GM12878 (cell line): ENCODE data around the gene BTNL8. TPM values are rescaled to one million over a fixed set of nuclear protein-coding genes. Genes with fewer than 3 reads are reported as not detected.

Experiments
- ATAC-seq: fragments of 200-7000 bp; cut with Tn5 transposase; 3 replicates; pipeline ENCODE4 v1.9.1; 2020; ENCODE audit warnings: mild to moderate bottlenecking, moderate library complexity
- BruUV-seq: library from RNA; stranded (reverse); fragments of 400-500 nt; replicated peaks from 2 replicates; lab custom pipeline; 2021; lab: Mats Ljungman, UMichigan
- CTCF ChIA-PET: fragments of 300-600 bp; sonication (Branson Sonifier 250); formaldehyde crosslinking; extraction: SDS; loops from one replicate; lab custom pipeline; 2021; ENCODE audit warnings: inconsistent platforms; lab: Yijun Ruan, JAX
- POLR2A ChIA-PET: fragments of 350-600 bp; formaldehyde crosslinking; extraction: SDS; loops from one replicate; lab custom pipeline; 2021; ENCODE audit warnings: inconsistent platforms; lab: Charles Lee
- RAD21 ChIA-PET: fragments of 300-600 bp; sonication (Branson Sonifier 250); formaldehyde crosslinking; loops from one replicate; lab custom pipeline; 2023; ENCODE audit warnings: antibody characterized with exemption; ENCODE audit not compliant: unreplicated experiment; lab: Charles Lee
- SMC1A ChIA-PET: fragments of 300-600 bp; sonication (Branson Sonifier 250); formaldehyde crosslinking; loops from one replicate; lab custom pipeline; 2023; ENCODE audit not compliant: unreplicated experiment, uncharacterized antibody; lab: Charles Lee
- DNase-seq: peaks from one replicate; pipeline ENCODE4 v3.0.0-alpha.2; 2011; ENCODE audit warnings: low read depth, low spot score
- FAIRE-seq: peaks from 3 replicates; lab custom pipeline; 2011; peaks lifted over from hg19 to GRCh38; lab: Jason Lieb, UNC
- H2AFZ ChIP-seq: 2 replicates; pipeline ENCODE4 v1.6.0; 2011; ENCODE audit warnings: low read depth, low read length, control low read depth; ENCODE audit not compliant: control insufficient read depth
- H3K27ac ChIP-seq: 2 replicates; pipeline ENCODE4 v1.5.1; 2011; ENCODE audit warnings: control low read depth; ENCODE audit not compliant: control insufficient read depth, insufficient read depth
- H3K27me3 ChIP-seq, 2 experiments: replicated peaks in 1 of 2; 2 replicates each; pipeline versions ENCODE4 v1.6.0 to v1.6.1; 2011; ENCODE audit warnings: low read length in 1 of 2; ENCODE audit not compliant: control insufficient read depth in 2 of 2, insufficient read depth in 2 of 2
- H3K36me3 ChIP-seq, 2 experiments: 2 replicates each; pipeline ENCODE4 v1.5.1; 2011; ENCODE audit warnings: low read length in 1 of 2; ENCODE audit not compliant: control insufficient read depth in 2 of 2, insufficient read depth in 2 of 2
- H3K4me1 ChIP-seq: 2 replicates; pipeline ENCODE4 v1.6.1; 2011; ENCODE audit warnings: mild to moderate bottlenecking, low read length, moderate library complexity, mixed read lengths; ENCODE audit not compliant: control insufficient read depth, insufficient read depth
- H3K4me2 ChIP-seq: 2 replicates; pipeline ENCODE4 v1.6.0; 2011; ENCODE audit warnings: control low read depth; ENCODE audit not compliant: control insufficient read depth, insufficient read depth
- H3K4me3 ChIP-seq: fragments of 200-600 bp; sonication (generic); 2 replicates; pipeline ENCODE4 v1.5.1; 2016
- H3K79me2 ChIP-seq: 2 replicates; pipeline ENCODE4 v1.6.0; 2011; ENCODE audit warnings: low read length; ENCODE audit not compliant: control insufficient read depth, insufficient read depth
- H3K9ac ChIP-seq: 2 replicates; pipeline ENCODE4 v1.8.0; 2011; ENCODE audit warnings: low read length, control low read depth, mixed read lengths; ENCODE audit not compliant: control insufficient read depth, insufficient read depth
- H3K9me3 ChIP-seq: replicated peaks from 3 replicates; pipeline ENCODE4 v1.5.1; 2011; ENCODE audit warnings: mild to moderate bottlenecking, low read length; ENCODE audit not compliant: control insufficient read depth, insufficient read depth
- H4K20me1 ChIP-seq: 2 replicates; pipeline ENCODE4 v1.6.0; 2011; ENCODE audit not compliant: control insufficient read depth, insufficient read depth
- E2F8 ChIP-seq: fragments of 450-650 bp; IDR thresholded peaks from 2 replicates; pipeline ENCODE4 v1.6.1; 2018; ENCODE audit warnings: mild to moderate bottlenecking, low read depth, moderate library complexity; ENCODE audit not compliant: partially characterized antibody
- MEF2B ChIP-seq: fragments of 450-650 bp; IDR thresholded peaks from 2 replicates; pipeline ENCODE4 v1.6.1; 2018; ENCODE audit warnings: mild to moderate bottlenecking, moderate library complexity; ENCODE audit not compliant: partially characterized antibody, poor library complexity, severe bottlenecking
- MYB ChIP-seq: fragments of 150-350 bp; IDR thresholded peaks from 2 replicates; pipeline ENCODE4 v1.6.1; 2014; ENCODE audit warnings: mild to moderate bottlenecking, low read depth, low read length, borderline replicate concordance
- NR2C1 ChIP-seq: fragments of 450-650 bp; IDR thresholded peaks from 2 replicates; pipeline ENCODE4 v1.6.1; 2017; ENCODE audit warnings: antibody characterized with exemption, mild to moderate bottlenecking, moderate library complexity
- PAX5 ChIP-seq: IDR thresholded peaks from 2 replicates; pipeline ENCODE4 v1.6.1; 2011; ENCODE audit warnings: low read depth, low read length, borderline replicate concordance
- PML ChIP-seq: IDR thresholded peaks from 2 replicates; pipeline ENCODE4 v1.6.1; 2012; ENCODE audit warnings: low read length, inconsistent platforms
- RAD21 ChIP-seq: IDR thresholded peaks from 2 replicates; pipeline ENCODE4 v1.6.1; 2011; ENCODE audit warnings: mild to moderate bottlenecking, low read depth, low read length, moderate library complexity; ENCODE audit not compliant: insufficient read depth
- SMC3 ChIP-seq: IDR thresholded peaks from 2 replicates; pipeline ENCODE4 v1.6.1; 2011; ENCODE audit warnings: low read length, improper control_type of control experiment, borderline replicate concordance
- TCF12 ChIP-seq: IDR thresholded peaks from 2 replicates; pipeline ENCODE4 v1.6.1; 2011; ENCODE audit warnings: low read depth, mild to moderate bottlenecking, low read length
- YY1 ChIP-seq: IDR thresholded peaks from 2 replicates; pipeline ENCODE4 v1.6.1; 2011; ENCODE audit warnings: low read depth, mild to moderate bottlenecking, low read length
- ZNF24 ChIP-seq: fragments of 450-650 bp; IDR thresholded peaks from 2 replicates; pipeline ENCODE4 v1.6.1; 2017; ENCODE audit warnings: antibody characterized with exemption, mild to moderate bottlenecking
- ZNF622 ChIP-seq: fragments of 450-650 bp; IDR thresholded peaks from 2 replicates; pipeline ENCODE4 v1.6.1; 2017; ENCODE audit warnings: mild to moderate bottlenecking, inconsistent platforms
- WGBS: methylation state at CpG from one replicate; pipeline ENCODE4 v1.1.6; 2016; ENCODE audit warnings: low lambda C conversion rate; ENCODE audit not compliant: insufficient replicate concordance, insufficient coverage; ENCODE audit errors: missing lambda C conversion rate; 5-methylcytosine and 5-hydroxymethylcytosine counted together
- in situ Hi-C: fragments of 300-500 bp; cut with MboI; formaldehyde crosslinking; loops from 9 replicates; pipeline ENCODE4 v1.14.3; 2018; ENCODE audit warnings: mixed read lengths
- intact Hi-C: fragments of 100-400 bp; cut with micrococcal nuclease; formaldehyde crosslinking; loops from one replicate; pipeline ENCODE4 v1.14.2; 2022; ENCODE audit not compliant: unreplicated experiment
- polyA plus RNA-seq, 11 experiments: library from polyadenylated mRNA; depleted of rRNA in 4 of 11; unstranded in 6 of 11; stranded (reverse) in 5 of 11; fragments of >200 nt; fragmentation: Nextera tagmentation in 4 of 11; fragmentation: Illumina TruSeq in 1 of 11; extraction: Ambion mirVana in 4 of 11; extraction: Trizol in 1 of 11; gene quantifications; 1 replicate in 1 of 11; 2 replicates in 10 of 11; pipeline versions ENCODE4 v1.2.1 to v1.2.3, GENCODE V29; 2011 to 2016; ENCODE audit warnings: inconsistent platforms in 2 of 11, missing spikeins in 2 of 11, low read depth in 1 of 11
- total RNA-seq, 4 experiments: library from RNA; depleted of rRNA in 3 of 4; stranded (reverse); fragments of >200 nt in 3 of 4; fragmentation: Illumina TruSeq in 1 of 4; extraction: Trizol in 1 of 4; gene quantifications; 2 replicates each; pipeline versions ENCODE4 v1.2.1 to v1.2.3, GENCODE V29; 2013 to 2021
- TF ChIP-seq, protein P1 (sequence below): fragments of 450-650 bp; IDR thresholded peaks from 2 replicates; pipeline ENCODE4 v1.6.1; 2017; ENCODE audit warnings: low read depth, mild to moderate bottlenecking, moderate library complexity
- TF ChIP-seq, protein P2 (sequence below): fragments of 450-650 bp; IDR thresholded peaks from 2 replicates; pipeline ENCODE4 v1.6.1; 2017; ENCODE audit warnings: antibody characterized with exemption, mild to moderate bottlenecking, moderate library complexity

BTNL8 gene
- total and polyA plus RNA-seq, 10 of the 15 experiments (the other 5 are each of a cell fraction or from before 2014, with no cell fraction given): 0.13 to 3.4 (median 0.26) TPM; not detected in 2

DNA sequence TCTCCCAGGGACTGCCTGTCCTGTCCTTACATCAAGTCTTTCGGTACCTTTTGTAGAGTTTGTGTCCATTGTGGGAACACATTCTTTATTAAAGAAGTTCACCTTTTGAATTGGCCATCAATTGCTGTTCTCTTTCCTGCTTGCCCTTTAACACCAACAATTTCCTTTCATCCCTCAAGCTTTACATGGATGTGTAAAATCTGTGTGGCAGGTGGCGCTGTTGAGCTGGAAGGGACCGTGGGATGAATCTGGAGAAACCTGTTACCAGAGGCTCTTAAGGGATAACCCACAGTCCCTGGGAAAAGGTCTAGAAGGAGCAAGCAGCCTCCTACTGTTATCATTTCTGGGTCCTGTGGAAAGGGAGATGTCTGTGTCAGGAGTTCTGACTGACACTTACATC is 30.0 kb upstream of the BTNL8 start:
- SMC1A ChIA-PET: interaction anchor here (0.6 to 3.0 kb wide), 24 partner anchors 10 to 304 kb away, joined by 3 to 17 read pairs (median 5); no protein-coding TSS in a partner anchor
- RAD21 ChIA-PET: interaction anchor here (0.8 to 3.0 kb wide), 21 partner anchors 8 to 316 kb away, joined by 3 to 16 read pairs (median 4); no protein-coding TSS in a partner anchor
- Histone ChIP-seq H3K4me2 (no peak overlapping the region), H3K79me2 (no peaks in the 10 kb centered on the region), H4K20me1 (no peaks in the 10 kb centered on the region), H3K4me3 (no peak overlapping the region), H3K36me3 (no peaks in the 10 kb centered on the region), H3K27me3 (no peaks in the 10 kb centered on the region), H2AFZ (peak overlapping the region; percentile 43), H3K4me1 (peaks cover 17% of the 10 kb centered on the region), H3K9ac (no peak overlapping the region), H3K27ac (peak overlapping the region; percentile 32; the same call in 1 of the 2 replicates), H3K9me3 (no peaks in the 10 kb centered on the region)
- no TSS peak for BruUV-seq
- 0% methylated on average over 3 of the region's 3 CpGs for WGBS
- CTCF ChIA-PET: interaction anchor here (0.8 to 4.9 kb wide), 24 partner anchors 20 to 316 kb away, joined by 3 to 50 read pairs (median 4); no protein-coding TSS in a partner anchor
- peak; percentile 80 for ATAC-seq
- intact Hi-C loops (loop anchor here (2.0 to 10.0 kb wide), 4 partner anchors 84 to 290 kb away; no protein-coding TSS in a partner anchor), in situ Hi-C loops (no loop called here)
- peak; percentile 61 for DNase-seq
- POLR2A ChIA-PET: interaction anchor here (0.6 to 1.6 kb wide), 5 partner anchors 47 to 304 kb away, joined by 3 to 4 read pairs (median 3); no protein-coding TSS in a partner anchor
- FAIRE-seq: peak; percentile 83
- TF ChIP-seq E2F8: no peak
- no peak for TF ChIP-seq MEF2B
- TF ChIP-seq ZNF24: no peak
- TF ChIP-seq NR2C1: no peak
- no peak for TF ChIP-seq PAX5
- peak; percentile 83 for TF ChIP-seq SMC3
- TF ChIP-seq, protein P1, sequence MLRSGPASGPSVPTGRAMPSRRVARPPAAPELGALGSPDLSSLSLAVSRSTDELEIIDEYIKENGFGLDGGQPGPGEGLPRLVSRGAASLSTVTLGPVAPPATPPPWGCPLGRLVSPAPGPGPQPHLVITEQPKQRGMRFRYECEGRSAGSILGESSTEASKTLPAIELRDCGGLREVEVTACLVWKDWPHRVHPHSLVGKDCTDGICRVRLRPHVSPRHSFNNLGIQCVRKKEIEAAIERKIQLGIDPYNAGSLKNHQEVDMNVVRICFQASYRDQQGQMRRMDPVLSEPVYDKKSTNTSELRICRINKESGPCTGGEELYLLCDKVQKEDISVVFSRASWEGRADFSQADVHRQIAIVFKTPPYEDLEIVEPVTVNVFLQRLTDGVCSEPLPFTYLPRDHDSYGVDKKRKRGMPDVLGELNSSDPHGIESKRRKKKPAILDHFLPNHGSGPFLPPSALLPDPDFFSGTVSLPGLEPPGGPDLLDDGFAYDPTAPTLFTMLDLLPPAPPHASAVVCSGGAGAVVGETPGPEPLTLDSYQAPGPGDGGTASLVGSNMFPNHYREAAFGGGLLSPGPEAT: 0 out of 2 replicates have a peak, but pooled peaks have one; percentile 36
- TF ChIP-seq ZNF622: no peak
- no peak for TF ChIP-seq MYB
- no peak for TF ChIP-seq PML
- TF ChIP-seq, protein P2, sequence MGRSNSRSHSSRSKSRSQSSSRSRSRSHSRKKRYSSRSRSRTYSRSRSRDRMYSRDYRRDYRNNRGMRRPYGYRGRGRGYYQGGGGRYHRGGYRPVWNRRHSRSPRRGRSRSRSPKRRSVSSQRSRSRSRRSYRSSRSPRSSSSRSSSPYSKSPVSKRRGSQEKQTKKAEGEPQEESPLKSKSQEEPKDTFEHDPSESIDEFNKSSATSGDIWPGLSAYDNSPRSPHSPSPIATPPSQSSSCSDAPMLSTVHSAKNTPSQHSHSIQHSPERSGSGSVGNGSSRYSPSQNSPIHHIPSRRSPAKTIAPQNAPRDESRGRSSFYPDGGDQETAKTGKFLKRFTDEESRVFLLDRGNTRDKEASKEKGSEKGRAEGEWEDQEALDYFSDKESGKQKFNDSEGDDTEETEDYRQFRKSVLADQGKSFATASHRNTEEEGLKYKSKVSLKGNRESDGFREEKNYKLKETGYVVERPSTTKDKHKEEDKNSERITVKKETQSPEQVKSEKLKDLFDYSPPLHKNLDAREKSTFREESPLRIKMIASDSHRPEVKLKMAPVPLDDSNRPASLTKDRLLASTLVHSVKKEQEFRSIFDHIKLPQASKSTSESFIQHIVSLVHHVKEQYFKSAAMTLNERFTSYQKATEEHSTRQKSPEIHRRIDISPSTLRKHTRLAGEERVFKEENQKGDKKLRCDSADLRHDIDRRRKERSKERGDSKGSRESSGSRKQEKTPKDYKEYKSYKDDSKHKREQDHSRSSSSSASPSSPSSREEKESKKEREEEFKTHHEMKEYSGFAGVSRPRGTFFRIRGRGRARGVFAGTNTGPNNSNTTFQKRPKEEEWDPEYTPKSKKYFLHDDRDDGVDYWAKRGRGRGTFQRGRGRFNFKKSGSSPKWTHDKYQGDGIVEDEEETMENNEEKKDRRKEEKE: no peak
- TF ChIP-seq RAD21: peak; percentile 83
- no peak for TF ChIP-seq TCF12
- TF ChIP-seq YY1: peak; percentile 56; the same call in 1 of the 2 replicates
